GM12878 (cell line): Measurements from ENCODE around the gene LRRC3.

Experiments used
- BHLHE40 ChIP-seq, 2 experiments: fragments of 450-650 bp in 1 of 2; IDR thresholded peaks; 2 replicates each; pipeline ENCODE4 v1.6.1; 2011 to 2017; ENCODE audit warnings: low read depth in 2 of 2, borderline replicate concordance in 1 of 2, improper control_type of control experiment in 1 of 2, low read length in 1 of 2, mild to moderate bottlenecking in 1 of 2
- CTCF ChIP-seq, 3 experiments: IDR thresholded peaks in 2 of 3; conservative IDR thresholded peaks in 1 of 3; 2 replicates each; pipeline ENCODE4 v1.5.1; 2011; ENCODE audit warnings: low read depth in 3 of 3, low read length in 3 of 3, mild to moderate bottlenecking in 3 of 3, control low read depth in 2 of 3, moderate library complexity in 2 of 3, inconsistent platforms in 1 of 3, mixed read lengths in 1 of 3; ENCODE audit not compliant: control insufficient read depth in 2 of 3, insufficient read depth in 1 of 3; ENCODE audit errors: extremely low read depth in 1 of 3
- E4F1 ChIP-seq: fragments of 450-650 bp; IDR thresholded peaks from 2 replicates; pipeline ENCODE4 v1.6.1; 2018; ENCODE audit warnings: borderline replicate concordance, mild to moderate bottlenecking; ENCODE audit not compliant: partially characterized antibody
- FOXK2 ChIP-seq: fragments of 450-650 bp; IDR thresholded peaks from 2 replicates; pipeline ENCODE4 v1.6.1; 2017; ENCODE audit warnings: mild to moderate bottlenecking, moderate library complexity
- JUND ChIP-seq: IDR thresholded peaks from 2 replicates; pipeline ENCODE4 v1.6.1; 2012; ENCODE audit warnings: low read depth, mild to moderate bottlenecking, low read length, improper control_type of control experiment, moderate library complexity
- MAX ChIP-seq: IDR thresholded peaks from 2 replicates; pipeline ENCODE4 v1.6.1; 2012; ENCODE audit warnings: low read depth, low read length, improper control_type of control experiment
- MXI1 ChIP-seq: fragments of 150-350 bp; IDR thresholded peaks from 2 replicates; pipeline ENCODE4 v1.6.1; 2011; ENCODE audit warnings: low read depth, mild to moderate bottlenecking, inconsistent platforms, low read length, improper control_type of control experiment
- POLR2A ChIP-seq: IDR thresholded peaks from 2 replicates; pipeline ENCODE4 v1.6.1; 2011; ENCODE audit warnings: low read depth, mild to moderate bottlenecking, low read length
- POLR2AphosphoS5 ChIP-seq: IDR thresholded peaks from 2 replicates; pipeline ENCODE4 v1.6.1; 2011; ENCODE audit warnings: mild to moderate bottlenecking, low read length, inconsistent platforms
- RFX5 ChIP-seq: IDR thresholded peaks from 2 replicates; pipeline ENCODE4 v1.6.1; 2011; ENCODE audit warnings: low read depth, low read length, improper control_type of control experiment
- STAT3 ChIP-seq: IDR thresholded peaks from 2 replicates; pipeline ENCODE4 v1.6.1; 2011; ENCODE audit warnings: low read depth, low read length, improper control_type of control experiment
- ZNF384 ChIP-seq: IDR thresholded peaks from 2 replicates; pipeline ENCODE4 v1.6.1; 2012; ENCODE audit warnings: low read depth, mild to moderate bottlenecking, low read length, improper control_type of control experiment, borderline replicate concordance
- TF ChIP-seq, protein P1 (sequence below): fragments of 450-650 bp; IDR thresholded peaks from 2 replicates; pipeline ENCODE4 v1.6.1; 2017; ENCODE audit warnings: mild to moderate bottlenecking

DNA sequence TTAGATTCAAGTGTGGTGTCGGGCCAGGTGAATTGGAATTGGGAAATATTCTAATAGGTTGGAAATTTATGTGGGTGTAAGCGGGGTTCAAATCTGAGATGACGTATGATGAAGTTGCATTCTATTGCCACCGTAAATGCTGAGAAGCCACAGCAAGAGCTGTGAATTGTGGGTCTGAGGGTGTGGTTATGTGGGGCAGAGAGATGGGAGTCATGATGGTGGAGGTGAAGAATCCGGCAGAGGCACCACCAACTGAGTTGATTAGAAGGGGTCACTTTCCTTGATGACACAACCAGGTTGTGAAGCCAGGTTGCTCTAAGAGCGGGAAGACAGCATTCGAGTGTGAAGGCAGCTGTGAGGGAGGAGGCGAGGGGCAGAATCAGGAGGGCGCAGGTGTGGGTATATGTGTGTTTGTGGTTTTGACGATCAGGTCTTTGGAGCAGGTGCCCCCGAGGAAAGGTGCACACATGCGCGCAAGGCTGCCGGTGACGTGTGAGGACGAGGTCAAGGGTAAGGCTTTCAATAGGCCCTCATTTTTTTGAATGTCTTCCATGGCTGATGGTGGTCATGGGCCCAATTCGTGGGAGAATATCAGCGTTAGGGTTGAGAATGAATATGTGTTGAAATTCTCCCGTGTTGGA is 18.7 kb downstream of the LRRC3 start:
- TF ChIP-seq FOXK2 = no peak
- no peak for TF ChIP-seq BHLHE40 (IDR thresholded peaks at IDR 0.05; ENCODE audit: borderline replicate concordance in 1 of 2, low read depth in 2 of 2, low read length in 1 of 2)
- TF ChIP-seq CTCF (IDR thresholded peaks at IDR 0.05 in 2 of 3, conservative IDR thresholded peaks at IDR 0.05 in 1 of 3; ENCODE audit: control insufficient read depth in 2 of 3, extremely low read depth in 1 of 3, insufficient read depth in 1 of 3, low read depth in 3 of 3, low read length in 3 of 3) = no peak
- no peak for TF ChIP-seq JUND
- no peak for TF ChIP-seq ZNF384
- TF ChIP-seq RFX5 = no peak
- TF ChIP-seq MAX = no peak
- TF ChIP-seq E4F1 = no peak
- no peak for TF ChIP-seq POLR2AphosphoS5
- no peak for TF ChIP-seq MXI1
- no peak for TF ChIP-seq POLR2A
- TF ChIP-seq, protein P1, sequence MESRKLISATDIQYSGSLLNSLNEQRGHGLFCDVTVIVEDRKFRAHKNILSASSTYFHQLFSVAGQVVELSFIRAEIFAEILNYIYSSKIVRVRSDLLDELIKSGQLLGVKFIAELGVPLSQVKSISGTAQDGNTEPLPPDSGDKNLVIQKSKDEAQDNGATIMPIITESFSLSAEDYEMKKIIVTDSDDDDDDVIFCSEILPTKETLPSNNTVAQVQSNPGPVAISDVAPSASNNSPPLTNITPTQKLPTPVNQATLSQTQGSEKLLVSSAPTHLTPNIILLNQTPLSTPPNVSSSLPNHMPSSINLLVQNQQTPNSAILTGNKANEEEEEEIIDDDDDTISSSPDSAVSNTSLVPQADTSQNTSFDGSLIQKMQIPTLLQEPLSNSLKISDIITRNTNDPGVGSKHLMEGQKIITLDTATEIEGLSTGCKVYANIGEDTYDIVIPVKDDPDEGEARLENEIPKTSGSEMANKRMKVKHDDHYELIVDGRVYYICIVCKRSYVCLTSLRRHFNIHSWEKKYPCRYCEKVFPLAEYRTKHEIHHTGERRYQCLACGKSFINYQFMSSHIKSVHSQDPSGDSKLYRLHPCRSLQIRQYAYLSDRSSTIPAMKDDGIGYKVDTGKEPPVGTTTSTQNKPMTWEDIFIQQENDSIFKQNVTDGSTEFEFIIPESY = no peak
- TF ChIP-seq STAT3 = no peak
